ENCODE data around the gene FRMD7.

Gene FRMD7

GRCh38 chrX:132169554-132169953, 41.7 kb upstream of the FRMD7 start:
- TF ChIP-seq POLR2AphosphoS5 (IDR thresholded peaks at IDR 0.05; ENCODE audit: low read depth, low read length) (no peak), REST (IDR thresholded peaks at IDR 0.05; ENCODE audit: insufficient read depth in 1 of 2, low read depth in 2 of 2, low read length in 2 of 2) (no peak), FOXP2 (optimal IDR thresholded peaks at IDR 0.05; ENCODE audit: borderline replicate concordance, extremely low read depth, extremely low read length, insufficient read depth) (no peak), TAF1 (IDR thresholded peaks at IDR 0.05; ENCODE audit: borderline replicate concordance, insufficient read depth, low read length) (no peak), SIN3A (IDR thresholded peaks at IDR 0.05; ENCODE audit: borderline replicate concordance, insufficient read depth, low read length) (no peak)

GRCh38 chrX:132165651-132166050, 37.8 kb upstream of the FRMD7 start:
- TF ChIP-seq SIN3A (IDR thresholded peaks at IDR 0.05; ENCODE audit: borderline replicate concordance, insufficient read depth, low read length) = no peak
- TF ChIP-seq REST (IDR thresholded peaks at IDR 0.05; ENCODE audit: insufficient read depth in 1 of 2, low read depth in 2 of 2, low read length in 2 of 2) = no peak
- no peak for TF ChIP-seq FOXP2 (optimal IDR thresholded peaks at IDR 0.05; ENCODE audit: borderline replicate concordance, extremely low read depth, extremely low read length, insufficient read depth)
- no peak for TF ChIP-seq POLR2AphosphoS5 (IDR thresholded peaks at IDR 0.05; ENCODE audit: low read depth, low read length)
- no peak for TF ChIP-seq TAF1 (IDR thresholded peaks at IDR 0.05; ENCODE audit: borderline replicate concordance, insufficient read depth, low read length)

- TF ChIP-seq REST (IDR thresholded peaks at IDR 0.05; ENCODE audit: insufficient read depth in 1 of 2, low read depth in 2 of 2, low read length in 2 of 2) (no peak), FOXP2 (optimal IDR thresholded peaks at IDR 0.05; ENCODE audit: borderline replicate concordance, extremely low read depth, extremely low read length, insufficient read depth) (no peak), POLR2AphosphoS5 (IDR thresholded peaks at IDR 0.05; ENCODE audit: low read depth, low read length) (no peak), TAF1 (IDR thresholded peaks at IDR 0.05; ENCODE audit: borderline replicate concordance, insufficient read depth, low read length) (no peak), SIN3A (IDR thresholded peaks at IDR 0.05; ENCODE audit: borderline replicate concordance, insufficient read depth, low read length) (no peak)
Observed at GRCh38 chrX:132165005-132165404, 37.2 kb upstream of the FRMD7 start.

- TF ChIP-seq POLR2AphosphoS5 (IDR thresholded peaks at IDR 0.05; ENCODE audit: low read depth, low read length) = no peak
- TF ChIP-seq SIN3A (IDR thresholded peaks at IDR 0.05; ENCODE audit: borderline replicate concordance, insufficient read depth, low read length) = no peak
- TF ChIP-seq TAF1 (IDR thresholded peaks at IDR 0.05; ENCODE audit: borderline replicate concordance, insufficient read depth, low read length) = no peak
- TF ChIP-seq REST (IDR thresholded peaks at IDR 0.05; ENCODE audit: insufficient read depth in 1 of 2, low read depth in 2 of 2, low read length in 2 of 2) = no peak
- TF ChIP-seq FOXP2 (optimal IDR thresholded peaks at IDR 0.05; ENCODE audit: borderline replicate concordance, extremely low read depth, extremely low read length, insufficient read depth) = no peak
Observed at GRCh38 chrX:132153166-132153565, 25.3 kb upstream of the FRMD7 start.

GRCh38 chrX:132146456-132146855, 18.6 kb upstream of the FRMD7 start:
- no peak for TF ChIP-seq TAF1 (IDR thresholded peaks at IDR 0.05; ENCODE audit: borderline replicate concordance, insufficient read depth, low read length)
- TF ChIP-seq POLR2AphosphoS5 (IDR thresholded peaks at IDR 0.05; ENCODE audit: low read depth, low read length) = no peak
- TF ChIP-seq FOXP2 (optimal IDR thresholded peaks at IDR 0.05; ENCODE audit: borderline replicate concordance, extremely low read depth, extremely low read length, insufficient read depth) = no peak
- TF ChIP-seq REST (IDR thresholded peaks at IDR 0.05; ENCODE audit: insufficient read depth in 1 of 2, low read depth in 2 of 2, low read length in 2 of 2) = no peak
- TF ChIP-seq SIN3A (IDR thresholded peaks at IDR 0.05; ENCODE audit: borderline replicate concordance, insufficient read depth, low read length) = no peak
